Hair follicular keratinocyte (primary cell): ENCODE measurements around the gene NCOA5. TPM values are rescaled to one million over a fixed set of nuclear protein-coding genes. Genes with fewer than 3 reads are reported as not detected.

ENCODE experiments used
- total RNA-seq: library from RNA; depleted of rRNA; stranded (reverse); fragments of >200 nt; gene quantifications from 2 replicates; pipeline ENCODE4 v1.2.3, GENCODE V29; 2015

Gene NCOA5
- 12.1 and 14.0 TPM in 2 replicates for total RNA-seq

DNA sequence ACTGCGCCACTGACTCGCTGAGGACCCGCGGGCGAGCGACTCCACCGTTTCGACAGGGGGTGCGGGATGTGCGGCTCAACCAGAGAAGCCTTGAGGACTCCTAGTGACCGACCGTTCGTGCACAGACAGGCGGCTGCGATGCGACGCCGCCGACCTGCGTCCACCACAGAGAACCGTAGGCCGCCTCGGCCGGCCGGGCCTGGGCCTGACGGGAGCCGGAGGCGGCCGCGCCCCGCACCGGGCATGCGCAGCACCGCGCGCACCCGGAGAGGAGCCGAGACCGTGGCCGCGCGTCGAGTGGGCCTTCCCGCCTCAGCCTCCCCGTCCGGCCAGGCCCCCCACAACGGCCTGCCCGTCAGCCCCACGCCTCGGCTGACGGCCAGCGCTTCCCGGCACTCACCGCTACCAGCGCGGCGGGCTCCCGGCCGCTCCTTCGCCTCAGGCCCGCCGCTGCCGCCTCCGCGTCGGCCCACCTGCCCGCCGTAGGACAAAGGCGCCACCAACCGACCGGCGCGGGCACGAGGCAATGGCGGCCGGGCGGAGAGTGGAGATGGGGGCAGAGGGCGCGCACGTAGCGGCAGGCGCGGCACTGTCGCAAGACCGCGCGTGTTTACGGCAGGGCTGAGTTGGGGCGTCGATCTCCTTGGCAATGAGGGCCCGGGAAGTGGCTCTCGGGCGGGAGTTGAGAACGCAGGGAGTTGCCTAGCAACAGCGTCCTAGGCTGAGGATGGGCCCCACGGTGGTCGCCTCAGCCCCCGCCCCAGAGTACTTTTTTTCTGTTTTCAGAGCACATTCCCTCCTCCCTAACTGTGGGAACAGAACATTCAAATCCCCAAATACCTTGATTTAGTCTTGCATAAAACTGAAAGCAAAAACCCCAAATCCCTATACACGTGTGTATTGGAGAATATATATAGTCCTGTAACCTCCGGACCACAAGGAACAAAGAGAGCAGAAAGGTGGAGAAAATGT is at the start of gene NCOA5:
TSS of gene NCOA5 (minus strand) at position 546 of the 972 bp plus-strand sequence. CDS start 10,538 bp downstream, outside the sequence.

DNA sequence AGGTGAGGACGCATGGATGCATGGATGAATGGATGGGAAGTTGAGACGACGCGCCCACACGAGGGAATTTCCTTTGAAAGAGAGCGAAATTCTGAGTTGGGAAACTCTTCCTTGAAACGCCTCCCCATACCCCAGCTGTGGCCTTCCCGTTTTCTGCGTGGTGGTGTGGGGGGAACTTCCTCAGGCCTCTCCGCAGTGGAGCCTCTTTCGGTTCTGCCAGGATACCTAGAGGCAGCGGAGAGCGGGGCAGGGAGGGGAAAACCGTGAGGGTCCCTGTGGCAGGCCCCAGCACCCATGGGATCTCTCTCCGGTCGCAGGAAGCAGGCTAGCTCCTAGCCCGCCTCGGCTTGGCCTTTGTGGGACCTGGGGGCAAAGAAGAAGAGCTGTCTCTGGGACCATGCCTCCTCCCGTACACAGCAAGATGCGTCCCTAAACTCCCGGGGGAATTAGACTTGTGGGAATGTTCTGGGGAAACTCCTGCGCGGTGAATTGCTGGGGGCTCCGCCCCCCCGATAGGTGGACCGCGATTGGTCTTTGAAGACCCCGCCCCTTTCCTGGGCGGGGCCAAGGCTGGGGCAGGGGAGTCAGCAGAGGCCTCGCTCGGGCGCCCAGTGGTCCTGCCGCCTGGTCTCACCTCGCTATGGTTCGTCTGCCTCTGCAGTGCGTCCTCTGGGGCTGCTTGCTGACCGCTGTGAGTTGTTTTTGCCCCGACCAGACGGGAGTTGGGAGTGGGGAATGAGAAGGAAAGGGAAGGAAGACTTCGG is 28.1 kb upstream of the NCOA5 start, which contains the start of gene CD40:
TSS of gene CD40 (plus strand) at position 611 of the 764 bp plus-strand sequence. CDS start at position 641, 30 bp downstream.

DNA sequence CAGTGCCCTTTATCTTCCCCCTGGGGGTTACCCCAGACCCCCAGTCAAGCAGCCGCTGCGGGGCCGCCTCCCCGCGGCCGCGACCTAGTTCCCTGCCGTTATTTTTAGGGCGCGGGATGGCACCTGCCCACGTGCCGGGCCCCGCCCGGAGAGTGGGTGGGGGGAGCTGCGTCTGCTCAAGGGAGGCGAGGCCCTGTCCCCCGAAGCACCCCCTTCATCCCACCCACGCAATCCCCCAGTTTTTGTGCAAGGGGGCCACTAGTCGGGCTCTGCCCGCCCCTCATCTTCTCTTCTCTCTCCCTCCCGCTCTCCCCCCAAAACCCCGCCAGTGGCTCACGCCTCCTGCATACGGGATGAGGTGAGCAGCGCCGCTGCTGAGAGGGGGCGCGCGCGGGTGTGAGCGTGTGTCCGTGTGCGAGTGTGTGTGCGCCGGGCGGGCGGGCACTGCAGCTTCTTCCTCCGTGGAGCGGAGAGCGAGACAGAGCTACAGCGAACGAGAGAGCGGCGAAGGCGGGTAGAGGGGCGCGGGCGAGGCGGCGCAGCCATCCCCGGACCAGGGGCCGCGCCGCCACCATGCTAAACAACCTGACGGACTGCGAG is 60.9 kb downstream of the NCOA5 start, which contains the start of gene SLC12A5:
TSS of gene SLC12A5 (plus strand) at position 444 of the 600 bp plus-strand sequence. CDS start at position 574, 130 bp downstream.

Other genes with a start within 250 kb of the NCOA5 start
- gene ACOT8, start 232.6 kb downstream of the NCOA5 start, total RNA-seq, result 41.1 and 59.1 TPM in 2 replicates
- 2.7 and 3.2 TPM in 2 replicates for gene ZSWIM3, start 232.3 kb downstream of the NCOA5 start, total RNA-seq
- 4.4 and 7.3 TPM in 2 replicates for gene ZSWIM1, start 208.7 kb downstream of the NCOA5 start, total RNA-seq
- gene SPATA25, start 202.3 kb downstream of the NCOA5 start, total RNA-seq, result not detected in 2 replicates
- 1.7 and 3.4 TPM in 2 replicates for gene NEURL2, start 198.8 kb downstream of the NCOA5 start, total RNA-seq
- gene CTSA, start 198.6 kb downstream of the NCOA5 start, total RNA-seq, result 22.9 and 26.6 TPM in 2 replicates
- gene PLTP, start 177.8 kb downstream of the NCOA5 start, total RNA-seq, result 123 and 157 TPM in 2 replicates
- gene PCIF1, start 155.3 kb downstream of the NCOA5 start, total RNA-seq, result 14.2 and 14.9 TPM in 2 replicates
- 11.1 and 12.6 TPM in 2 replicates for gene ZNF335, start 117.8 kb downstream of the NCOA5 start, total RNA-seq
- gene MMP9, start 81.1 kb downstream of the NCOA5 start, total RNA-seq, result 49.9 and 508 TPM in 2 replicates
- 0.23 and 0.76 TPM in 2 replicates for gene SLC12A5, start 60.7 kb downstream of the NCOA5 start, total RNA-seq
- 7.4 and 10.9 TPM in 2 replicates for gene CD40, start 28.4 kb upstream of the NCOA5 start, total RNA-seq
- not detected in 2 replicates for gene CDH22, start 218.5 kb upstream of the NCOA5 start, total RNA-seq